Measurements from ENCODE around the gene AGRN.
A peak's percentile ranks its signal among the peaks of the same experiment; 100 is the strongest.
"Not testable (repeated sequence)": the region's sequence is repeated elsewhere in the genome, so short reads cannot be mapped to it uniquely, and the experiment has no call there.

The AGRN gene

DNA sequence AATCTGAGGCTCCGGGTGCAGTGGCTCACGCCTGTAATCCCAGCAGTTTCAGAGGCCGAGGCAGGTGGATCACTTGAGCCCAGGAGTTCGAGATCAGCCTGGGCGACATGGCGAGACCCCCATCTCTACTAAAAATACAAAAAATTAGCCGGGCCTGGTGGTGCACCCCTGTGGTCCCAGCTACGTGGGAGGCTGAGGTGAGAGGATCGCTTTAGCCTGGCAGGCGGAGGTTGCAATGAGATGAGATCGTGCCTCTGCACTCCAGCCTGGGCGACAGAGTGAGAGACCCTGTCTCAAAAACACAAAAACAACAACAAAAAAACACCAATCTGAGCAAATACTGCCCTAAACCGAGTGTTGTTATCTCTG lies 7.2 kb upstream of the AGRN start:
- not testable (repeated sequence) for DNase-seq; H2BK120ac ChIP-seq (ENCODE audit: insufficient read depth, low read length, poor library complexity)

DNA sequence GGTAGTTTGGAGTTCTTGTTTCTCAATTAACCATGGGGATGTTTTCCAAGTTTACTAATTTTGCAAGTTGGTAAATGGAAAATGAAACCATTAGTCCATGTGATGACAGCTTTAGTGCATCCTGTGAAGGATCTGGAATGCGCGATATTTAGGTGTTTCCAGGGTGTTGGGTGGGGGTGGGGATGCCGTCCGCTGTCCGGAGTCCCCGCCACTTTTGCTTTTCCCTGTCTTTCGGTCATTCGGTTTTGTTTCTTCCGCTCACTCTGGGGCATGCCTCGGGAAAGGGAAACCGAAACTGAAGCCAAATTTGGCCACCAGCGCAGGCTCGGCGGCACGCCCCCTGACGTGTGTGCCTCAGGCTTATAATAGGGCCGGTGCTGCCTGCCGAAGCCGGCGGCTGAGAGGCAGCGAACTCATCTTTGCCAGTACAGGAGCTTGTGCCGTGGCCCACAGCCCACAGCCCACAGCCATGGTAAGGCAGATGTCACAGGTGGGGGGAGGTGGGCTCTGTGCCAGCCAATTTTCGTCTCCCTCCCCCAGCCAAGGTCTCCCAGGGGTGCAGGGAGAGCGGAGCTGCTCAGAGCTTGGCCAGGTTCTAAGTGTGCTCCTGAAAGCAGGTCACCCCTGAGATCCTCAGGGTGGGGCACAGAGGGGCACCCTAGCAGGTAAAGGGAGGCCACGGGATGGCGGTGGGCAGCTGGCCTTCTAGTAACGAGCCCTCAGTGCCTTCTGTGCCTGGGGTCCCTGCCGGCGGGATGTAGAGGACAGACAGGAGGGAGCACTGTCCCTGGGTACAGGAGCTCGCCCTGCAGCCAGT lies 6.6 kb upstream of the AGRN start, which contains the start of gene ISG15:
ISG15 (plus strand) TSS at position 393 of the 817 bp plus-strand sequence; CDS start at position 470, 77 bp downstream.
- no peaks in the 10 kb centered on the region for H3K79me2 ChIP-seq (ENCODE audit: control insufficient read depth, insufficient read depth, low read length, poor library complexity)
- H3K79me1 ChIP-seq (ENCODE audit: low read length) = peaks cover 5% of the 10 kb centered on the region
- H3K4me2 ChIP-seq (ENCODE audit: low read length) = peak within 1 kb of the TSS; percentile 65
- H3K27me3 ChIP-seq (ENCODE audit: insufficient read depth, low read length) = no peaks in the 10 kb centered on the region
- H3K23ac ChIP-seq (ENCODE audit: low read length) = no peak within 1 kb of the TSS
- no peak within 1 kb of the TSS for H3K4ac ChIP-seq (ENCODE audit: low read depth, low read length)
- no peaks in the 10 kb centered on the region for H3K36me3 ChIP-seq (ENCODE audit: control insufficient read depth in 1 of 2, insufficient read depth in 2 of 2, low read length in 2 of 2)
- no peak within 1 kb of the TSS for H2BK12ac ChIP-seq (ENCODE audit: low read length)
- peaks cover 10 to 13% of the 10 kb centered on the region in 2 experiments for H3K4me1 ChIP-seq (ENCODE audit: control insufficient read depth in 1 of 2, insufficient read depth in 2 of 2, low read length in 2 of 2)
- H3K27ac ChIP-seq (ENCODE audit: low read depth, low read length) = peak within 1 kb of the TSS; percentile 46
- H3K9me3 ChIP-seq (ENCODE audit: insufficient read depth, low read depth, low read length) = peaks cover 6% of the 10 kb centered on the region
- peak within 1 kb of the TSS; percentile 67 for H2BK120ac ChIP-seq (ENCODE audit: insufficient read depth, low read length, poor library complexity)
- H4K8ac ChIP-seq (ENCODE audit: low read depth, low read length) = peak within 1 kb of the TSS; percentile 64
- peak within 1 kb of the TSS; percentile 27 for H2AFZ ChIP-seq (ENCODE audit: insufficient read depth, low read length, poor library complexity)
- H3K4me3 ChIP-seq (ENCODE audit: low read depth, low read length) = peak within 1 kb of the TSS; percentile 55
- peak within 1 kb of the TSS; percentile 13 for H3K18ac ChIP-seq (ENCODE audit: low read length)
- peak; percentile 90 to 93 for DNase-seq
- H4K12ac ChIP-seq (ENCODE audit: low read depth, low read length) = peak within 1 kb of the TSS; percentile 59
- no CpG with 5 or more reads among the region's 30 CpGs for WGBS (ENCODE audit: extremely low coverage, insufficient coverage, insufficient read length)
- H2AK5ac ChIP-seq (ENCODE audit: low read length) = peak within 1 kb of the TSS; percentile 45
- H2BK5ac ChIP-seq (ENCODE audit: low read depth, low read length, poor library complexity) = no peak within 1 kb of the TSS
- H3K9ac ChIP-seq (ENCODE audit: low read length) = peak within 1 kb of the TSS; percentile 19
- H3K14ac ChIP-seq (ENCODE audit: low read length) = peak within 1 kb of the TSS; percentile 42
- peak within 1 kb of the TSS; percentile 47 for H4K91ac ChIP-seq (ENCODE audit: low read depth, low read length)

More for the DNA sequence above, 7.2 kb upstream of the AGRN start:
- H3K9ac ChIP-seq (ENCODE audit: low read length); H3K36me3 ChIP-seq (ENCODE audit: control insufficient read depth in 1 of 2, insufficient read depth in 2 of 2, low read length in 2 of 2); H3K9me3 ChIP-seq (ENCODE audit: insufficient read depth, low read depth, low read length); H3K27me3 ChIP-seq (ENCODE audit: insufficient read depth, low read length); H3K79me1 ChIP-seq (ENCODE audit: low read length); H2BK12ac ChIP-seq (ENCODE audit: low read length); H3K23ac ChIP-seq (ENCODE audit: low read length); H3K4me3 ChIP-seq (ENCODE audit: low read depth, low read length); H3K18ac ChIP-seq (ENCODE audit: low read length); H2BK5ac ChIP-seq (ENCODE audit: low read depth, low read length, poor library complexity); H2AK5ac ChIP-seq (ENCODE audit: low read length); H3K14ac ChIP-seq (ENCODE audit: low read length); H3K79me2 ChIP-seq (ENCODE audit: control insufficient read depth, insufficient read depth, low read length, poor library complexity); H3K4ac ChIP-seq (ENCODE audit: low read depth, low read length); H4K12ac ChIP-seq (ENCODE audit: low read depth, low read length); H4K8ac ChIP-seq (ENCODE audit: low read depth, low read length); H2AFZ ChIP-seq (ENCODE audit: insufficient read depth, low read length, poor library complexity): not testable (repeated sequence)
- peak overlapping the region; percentile 31 for H4K91ac ChIP-seq (ENCODE audit: low read depth, low read length)
- H3K4me1 ChIP-seq (ENCODE audit: control insufficient read depth in 1 of 2, insufficient read depth in 2 of 2, low read length in 2 of 2) = peaks cover 10 to 13% of the 10 kb centered on the region in 2 experiments
- H3K4me2 ChIP-seq (ENCODE audit: low read length) = peak overlapping the region; percentile 65
- WGBS (ENCODE audit: extremely low coverage, insufficient coverage, insufficient read length) = no CpG with 5 or more reads among the region's 13 CpGs
- H3K27ac ChIP-seq (ENCODE audit: low read depth, low read length) = peak overlapping the region; percentile 39

DNA sequence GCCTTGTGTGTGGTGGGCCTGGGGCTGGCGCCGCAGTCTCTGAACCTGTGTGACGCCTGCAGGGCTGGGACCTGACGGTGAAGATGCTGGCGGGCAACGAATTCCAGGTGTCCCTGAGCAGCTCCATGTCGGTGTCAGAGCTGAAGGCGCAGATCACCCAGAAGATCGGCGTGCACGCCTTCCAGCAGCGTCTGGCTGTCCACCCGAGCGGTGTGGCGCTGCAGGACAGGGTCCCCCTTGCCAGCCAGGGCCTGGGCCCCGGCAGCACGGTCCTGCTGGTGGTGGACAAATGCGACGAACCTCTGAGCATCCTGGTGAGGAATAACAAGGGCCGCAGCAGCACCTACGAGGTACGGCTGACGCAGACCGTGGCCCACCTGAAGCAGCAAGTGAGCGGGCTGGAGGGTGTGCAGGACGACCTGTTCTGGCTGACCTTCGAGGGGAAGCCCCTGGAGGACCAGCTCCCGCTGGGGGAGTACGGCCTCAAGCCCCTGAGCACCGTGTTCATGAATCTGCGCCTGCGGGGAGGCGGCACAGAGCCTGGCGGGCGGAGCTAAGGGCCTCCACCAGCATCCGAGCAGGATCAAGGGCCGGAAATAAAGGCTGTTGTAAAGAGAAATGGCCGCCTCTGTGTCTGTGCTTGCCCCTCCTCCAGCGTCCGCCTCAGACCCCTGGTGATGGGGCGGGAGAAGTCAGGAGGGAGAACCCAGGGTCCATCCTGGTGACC lies 5.8 kb upstream of the AGRN start:
- H2BK5ac ChIP-seq (ENCODE audit: low read depth, low read length, poor library complexity) = no peak overlapping the region
- H2BK12ac ChIP-seq (ENCODE audit: low read length) = no peak overlapping the region
- H4K12ac ChIP-seq (ENCODE audit: low read depth, low read length) = no peak overlapping the region
- peaks cover 10 to 15% of the 10 kb centered on the region in 2 experiments for H3K4me1 ChIP-seq (ENCODE audit: control insufficient read depth in 1 of 2, insufficient read depth in 2 of 2, low read length in 2 of 2)
- H3K18ac ChIP-seq (ENCODE audit: low read length) = peak overlapping the region; percentile 8
- H3K9ac ChIP-seq (ENCODE audit: low read length) = no peak overlapping the region
- no peak overlapping the region for H2BK120ac ChIP-seq (ENCODE audit: insufficient read depth, low read length, poor library complexity)
- H3K36me3 ChIP-seq (ENCODE audit: control insufficient read depth in 1 of 2, insufficient read depth in 2 of 2, low read length in 2 of 2) = no peaks in the 10 kb centered on the region
- no peaks in the 10 kb centered on the region for H3K27me3 ChIP-seq (ENCODE audit: insufficient read depth, low read length)
- peak overlapping the region; percentile 55 for H3K4me3 ChIP-seq (ENCODE audit: low read depth, low read length)
- H4K91ac ChIP-seq (ENCODE audit: low read depth, low read length) = no peak overlapping the region
- H2AFZ ChIP-seq (ENCODE audit: insufficient read depth, low read length, poor library complexity) = peak overlapping the region; percentile 8
- peak overlapping the region; percentile 42 for H3K14ac ChIP-seq (ENCODE audit: low read length)
- no peaks in the 10 kb centered on the region for H3K79me2 ChIP-seq (ENCODE audit: control insufficient read depth, insufficient read depth, low read length, poor library complexity)
- H2AK5ac ChIP-seq (ENCODE audit: low read length) = peak overlapping the region; percentile 45
- peaks cover 6% of the 10 kb centered on the region for H3K9me3 ChIP-seq (ENCODE audit: insufficient read depth, low read depth, low read length)
- H3K79me1 ChIP-seq (ENCODE audit: low read length) = peaks cover 5% of the 10 kb centered on the region
- WGBS (ENCODE audit: extremely low coverage, insufficient coverage, insufficient read length) = no CpG with 5 or more reads among the region's 41 CpGs
- H3K27ac ChIP-seq (ENCODE audit: low read depth, low read length) = no peak overlapping the region
- no peak overlapping the region for H3K4ac ChIP-seq (ENCODE audit: low read depth, low read length)
- H3K23ac ChIP-seq (ENCODE audit: low read length) = no peak overlapping the region
- DNase-seq = peak in 1 of 2 donors; percentile 55
- H4K8ac ChIP-seq (ENCODE audit: low read depth, low read length) = no peak overlapping the region
- peak overlapping the region; percentile 65 for H3K4me2 ChIP-seq (ENCODE audit: low read length)

DNA sequence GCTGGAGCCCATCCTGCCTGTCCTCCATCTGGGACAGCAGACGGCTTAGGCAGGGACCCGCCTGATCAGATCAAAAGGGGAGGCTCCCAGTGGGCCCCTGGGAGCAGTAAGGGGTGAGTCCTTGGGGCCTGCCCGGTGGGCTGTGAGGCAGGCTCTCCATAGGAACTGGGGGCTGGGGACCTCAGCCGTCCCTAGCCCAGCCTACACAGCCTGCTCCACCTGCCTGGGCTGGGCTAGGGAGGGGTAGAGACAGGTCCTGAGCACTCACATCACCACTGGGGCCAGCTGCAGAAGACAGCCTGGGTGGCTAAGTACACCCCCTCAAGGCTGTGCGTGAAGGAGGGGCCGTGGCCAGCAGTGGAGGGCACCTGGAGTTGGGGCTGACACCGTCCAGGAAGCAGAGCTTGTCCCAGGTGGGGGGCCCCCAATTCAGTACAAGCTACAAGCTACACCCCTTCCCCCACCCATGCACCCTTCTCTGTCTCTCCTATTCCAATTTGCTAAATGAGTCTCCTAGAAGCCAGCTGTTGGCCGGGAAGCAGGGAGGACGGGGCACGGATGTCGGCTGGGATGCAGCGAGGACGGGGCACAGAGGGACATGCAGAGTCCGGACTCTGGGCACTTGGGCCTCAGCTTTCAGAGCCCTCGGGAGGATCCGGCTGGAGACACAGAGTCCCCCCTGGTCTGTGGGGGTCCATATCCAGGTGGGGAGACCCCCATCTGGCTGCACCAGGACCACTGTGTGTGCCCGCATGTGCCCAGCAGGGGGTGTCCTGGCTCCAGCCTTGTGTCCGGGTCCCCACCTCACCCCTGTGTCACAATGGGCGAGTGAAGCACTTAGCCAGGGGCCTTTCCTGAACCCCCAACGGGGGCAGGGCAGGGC lies 4.9 kb upstream of the AGRN start:
- Histone ChIP-seq H3K27me3 (ENCODE audit: insufficient read depth, low read length) (no peaks in the 10 kb centered on the region), H2BK12ac (ENCODE audit: low read length) (no peak overlapping the region), H2AFZ (ENCODE audit: insufficient read depth, low read length, poor library complexity) (no peak overlapping the region), H3K36me3 (ENCODE audit: control insufficient read depth in 1 of 2, insufficient read depth in 2 of 2, low read length in 2 of 2) (no peaks in the 10 kb centered on the region), H3K4me1 (ENCODE audit: control insufficient read depth in 1 of 2, insufficient read depth in 2 of 2, low read length in 2 of 2) (peaks cover 10 to 17% of the 10 kb centered on the region in 2 experiments), H2BK5ac (ENCODE audit: low read depth, low read length, poor library complexity) (no peak overlapping the region), H3K4ac (ENCODE audit: low read depth, low read length) (no peak overlapping the region), H3K4me3 (ENCODE audit: low read depth, low read length) (no peak overlapping the region), H4K12ac (ENCODE audit: low read depth, low read length) (no peak overlapping the region), H4K91ac (ENCODE audit: low read depth, low read length) (no peak overlapping the region), H2AK5ac (ENCODE audit: low read length) (no peak overlapping the region), H3K4me2 (ENCODE audit: low read length) (no peak overlapping the region), H3K79me2 (ENCODE audit: control insufficient read depth, insufficient read depth, low read length, poor library complexity) (peaks cover under 1% of the 10 kb centered on the region), H3K79me1 (ENCODE audit: low read length) (peaks cover 5% of the 10 kb centered on the region), H3K18ac (ENCODE audit: low read length) (no peak overlapping the region), H3K23ac (ENCODE audit: low read length) (no peak overlapping the region), H3K9me3 (ENCODE audit: insufficient read depth, low read depth, low read length) (peaks cover 7% of the 10 kb centered on the region), H3K9ac (ENCODE audit: low read length) (no peak overlapping the region), H2BK120ac (ENCODE audit: insufficient read depth, low read length, poor library complexity) (no peak overlapping the region), H3K14ac (ENCODE audit: low read length) (no peak overlapping the region), H4K8ac (ENCODE audit: low read depth, low read length) (no peak overlapping the region), H3K27ac (ENCODE audit: low read depth, low read length) (no peak overlapping the region)
- WGBS (ENCODE audit: extremely low coverage, insufficient coverage, insufficient read length) = no CpG with 5 or more reads among the region's 20 CpGs
- no peak for DNase-seq

Measured in trophoblast cell (in vitro differentiated cells and primary cell).